HG03139 (cell line): ENCODE results near the gene SRPX2.

ENCODE experiments used
- ATAC-seq: cut with Tn5 transposase; IDR thresholded peaks from one replicate; pipeline ENCODE4 v1.9.1; 2021; ENCODE audit not compliant: unreplicated experiment

Gene SRPX2, protein sequence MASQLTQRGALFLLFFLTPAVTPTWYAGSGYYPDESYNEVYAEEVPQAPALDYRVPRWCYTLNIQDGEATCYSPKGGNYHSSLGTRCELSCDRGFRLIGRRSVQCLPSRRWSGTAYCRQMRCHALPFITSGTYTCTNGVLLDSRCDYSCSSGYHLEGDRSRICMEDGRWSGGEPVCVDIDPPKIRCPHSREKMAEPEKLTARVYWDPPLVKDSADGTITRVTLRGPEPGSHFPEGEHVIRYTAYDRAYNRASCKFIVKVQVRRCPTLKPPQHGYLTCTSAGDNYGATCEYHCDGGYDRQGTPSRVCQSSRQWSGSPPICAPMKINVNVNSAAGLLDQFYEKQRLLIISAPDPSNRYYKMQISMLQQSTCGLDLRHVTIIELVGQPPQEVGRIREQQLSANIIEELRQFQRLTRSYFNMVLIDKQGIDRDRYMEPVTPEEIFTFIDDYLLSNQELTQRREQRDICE

GRCh38 chrX:100643956-100644860, at the start of gene SRPX2:
Gene SRPX2 (plus strand): TSS chrX:100644199. CDS start chrX:100646323, 2,124 bp downstream.
- no peak for ATAC-seq

DNA sequence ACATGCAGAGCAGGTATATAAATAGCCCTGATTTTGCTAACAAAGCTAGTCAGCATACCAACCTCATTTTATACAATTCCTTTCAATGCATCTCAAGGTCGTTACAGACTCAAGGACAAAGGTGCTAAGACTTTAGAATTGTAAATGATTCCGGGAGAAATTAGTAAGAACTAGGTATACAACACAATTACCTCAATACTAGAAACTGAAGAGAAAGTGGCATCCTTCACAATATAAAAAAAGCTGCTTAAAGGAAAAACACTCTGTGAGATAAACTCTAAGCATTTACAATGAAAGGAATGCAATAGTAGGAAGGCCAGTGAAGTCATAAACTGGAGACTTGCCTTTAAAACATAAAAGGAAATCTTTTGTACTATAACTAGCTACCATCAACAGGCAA, 47.4 kb upstream of the SRPX2 start:
- no peak for ATAC-seq

DNA sequence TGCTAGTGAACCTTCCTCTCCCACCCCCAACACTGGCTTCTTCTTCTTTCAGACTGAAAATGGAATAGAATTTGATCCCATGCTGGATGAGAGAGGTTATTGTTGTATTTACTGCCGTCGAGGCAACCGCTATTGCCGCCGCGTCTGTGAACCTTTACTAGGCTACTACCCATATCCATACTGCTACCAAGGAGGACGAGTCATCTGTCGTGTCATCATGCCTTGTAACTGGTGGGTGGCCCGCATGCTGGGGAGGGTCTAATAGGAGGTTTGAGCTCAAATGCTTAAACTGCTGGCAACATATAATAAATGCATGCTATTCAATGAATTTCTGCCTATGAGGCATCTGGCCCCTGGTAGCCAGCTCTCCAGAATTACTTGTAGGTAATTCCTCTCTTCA, 44.5 kb upstream of the SRPX2 start:
- ATAC-seq: no peak

DNA sequence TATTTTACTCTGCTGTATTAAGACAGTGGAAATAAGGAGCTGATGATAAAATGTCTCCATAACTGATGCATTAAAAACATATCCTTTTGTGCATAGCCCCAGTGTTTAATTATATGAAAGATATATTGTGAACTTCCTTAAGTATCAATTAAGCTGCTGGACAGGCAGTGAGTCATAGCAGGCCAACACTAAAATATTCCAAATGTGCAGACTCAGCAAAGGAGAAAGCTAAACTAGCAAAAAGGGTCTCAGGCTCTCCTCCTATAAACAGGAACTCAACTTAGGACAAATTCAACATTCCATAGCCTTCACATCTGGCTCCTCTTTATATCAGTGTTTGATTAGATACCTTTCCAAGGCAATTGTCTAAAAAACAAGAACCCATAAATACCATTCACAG, 43.7 kb upstream of the SRPX2 start:
- ATAC-seq: no peak

DNA sequence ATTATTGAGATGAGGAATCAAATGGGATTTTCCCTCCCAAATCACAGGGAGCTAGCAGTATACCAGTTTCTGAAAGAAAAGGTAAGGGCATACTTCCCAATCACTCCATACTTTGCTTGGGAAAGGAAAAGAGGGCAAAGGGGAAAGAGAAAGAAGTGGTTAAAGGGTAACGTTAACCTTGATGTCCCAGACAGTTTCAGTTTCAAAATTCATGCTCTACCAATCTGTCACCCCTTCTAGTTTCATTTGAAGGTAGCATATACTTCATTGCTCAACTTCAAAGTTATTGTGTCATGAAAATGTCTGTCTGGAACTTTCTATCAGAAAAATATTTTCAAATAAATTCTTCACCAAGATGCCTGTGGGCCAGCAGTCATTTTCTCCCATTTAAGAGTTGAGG, 43.2 kb upstream of the SRPX2 start:
- peak; percentile 67 for ATAC-seq

- no peak for ATAC-seq
Measured at GRCh38 chrX:100606753-100607152, 37.2 kb upstream of the SRPX2 start.

- ATAC-seq: no peak
Measured at GRCh38 chrX:100609591-100609990, 34.4 kb upstream of the SRPX2 start.

DNA sequence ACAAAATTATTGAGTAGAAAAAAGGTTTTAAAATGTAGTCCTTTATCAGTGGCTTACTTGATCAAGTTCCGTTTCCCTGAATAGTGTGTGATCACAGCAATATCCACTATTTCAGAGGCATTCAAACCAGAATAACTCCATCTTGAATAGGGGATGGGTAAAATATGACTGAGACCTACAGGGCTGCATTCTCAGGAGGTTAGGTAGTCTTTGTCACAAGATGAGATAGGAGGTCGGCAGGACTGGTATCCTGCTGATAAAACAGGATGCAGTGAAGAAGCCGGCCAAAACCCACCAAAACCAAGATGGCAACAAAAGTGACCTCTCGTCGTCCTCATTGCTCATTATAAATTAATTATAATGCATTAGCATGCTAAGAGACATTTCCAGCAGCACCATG, 32.0 kb upstream of the SRPX2 start:
- ATAC-seq: no peak

DNA sequence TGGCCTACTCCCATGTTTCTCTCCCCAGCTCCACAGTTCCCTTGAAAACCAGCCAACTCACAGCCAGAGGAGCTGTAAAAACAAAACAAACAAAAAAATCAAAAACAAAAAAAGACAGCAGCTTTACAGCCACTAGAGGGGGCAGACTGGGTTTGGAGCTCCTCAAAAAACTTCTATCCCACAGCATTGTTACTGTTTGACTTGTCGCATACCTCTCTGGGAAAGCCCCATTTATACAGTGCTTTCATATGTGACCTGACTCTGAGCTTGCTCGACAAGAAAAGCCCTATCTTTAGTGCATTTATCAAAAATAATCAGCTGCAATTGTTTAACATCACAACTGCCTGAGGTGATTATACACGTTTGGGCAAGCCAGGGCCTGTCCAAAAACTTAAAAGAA, 29.0 kb upstream of the SRPX2 start:
- ATAC-seq: peak; percentile 94

- no peak for ATAC-seq
Measured at GRCh38 chrX:100623001-100623400, 21.0 kb upstream of the SRPX2 start.

GRCh38 chrX:100625985-100626491, 18.0 kb upstream of the SRPX2 start:
- peak; percentile 88 for ATAC-seq

DNA sequence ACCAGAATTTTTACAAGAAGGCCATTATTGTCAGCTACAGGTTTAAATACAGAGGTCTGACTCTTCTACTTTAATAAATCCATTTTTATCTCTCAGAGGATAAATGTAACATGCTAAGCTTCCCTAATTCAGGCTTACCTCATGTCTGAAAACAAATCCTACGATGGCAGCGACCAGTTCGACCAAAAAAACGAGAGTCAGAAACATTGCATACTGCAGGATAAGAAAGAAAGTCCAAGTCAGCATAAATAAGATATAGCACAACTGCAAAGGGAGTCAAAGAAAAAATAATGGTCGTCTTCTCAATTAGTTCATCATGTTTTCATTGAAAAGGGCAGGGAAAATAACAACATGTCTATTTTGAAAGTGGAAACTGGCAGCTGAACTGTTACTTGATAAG, 9.0 kb upstream of the SRPX2 start:
- no peak for ATAC-seq

DNA sequence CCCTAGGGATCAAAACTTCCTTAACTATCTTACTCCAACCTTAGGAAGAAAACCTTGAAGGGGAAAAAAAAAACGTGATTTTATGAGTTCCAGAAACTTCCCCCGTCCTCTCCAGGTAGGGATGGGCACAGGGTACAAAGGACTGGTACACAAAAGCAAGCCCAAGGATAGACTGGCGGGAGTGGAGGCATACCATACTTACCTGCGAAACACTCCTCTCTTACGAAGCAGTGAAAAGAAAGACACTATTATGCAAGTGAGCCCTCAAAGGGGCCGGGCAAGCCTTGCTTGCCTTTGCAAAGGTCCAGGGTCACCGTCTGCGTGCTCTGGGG, 8.0 kb upstream of the SRPX2 start:
- ATAC-seq: no peak

DNA sequence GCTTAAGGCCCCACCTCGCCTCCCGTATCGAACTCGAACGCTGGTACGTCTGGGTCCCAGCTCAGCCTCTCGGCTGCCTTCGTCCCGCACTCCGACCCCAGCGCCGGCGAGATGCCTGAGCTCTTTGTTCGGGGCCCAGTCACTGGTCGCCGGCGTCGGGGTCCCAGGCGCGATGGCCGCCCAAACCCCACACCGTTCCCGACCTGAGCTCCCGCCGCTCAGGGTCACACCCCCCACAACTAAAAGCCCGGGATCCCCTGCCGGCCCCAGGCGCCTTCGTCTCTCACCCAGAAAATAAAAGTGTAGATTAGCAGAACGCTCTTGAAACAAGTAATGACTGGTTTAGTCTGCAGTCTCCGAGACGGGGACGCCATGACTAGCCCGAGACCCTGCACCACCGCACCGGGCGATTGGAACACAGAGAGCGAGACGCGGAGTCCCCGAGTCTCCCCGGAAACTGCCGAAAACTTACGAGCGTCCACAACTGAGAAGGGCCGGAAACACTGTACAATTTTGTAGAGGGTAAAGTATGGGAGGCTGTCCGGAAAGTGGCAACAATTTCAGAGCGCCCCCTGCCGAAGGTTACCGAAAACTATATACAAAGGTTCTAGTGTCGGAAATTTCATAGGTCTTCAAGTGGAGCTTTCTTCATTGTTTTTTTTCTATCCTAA, 7.5 kb upstream of the SRPX2 start, which contains the start of gene TSPAN6:
TSPAN6 (minus strand) TSS at position 486 of the 671 bp plus-strand sequence; CDS start at position 374, 112 bp downstream.
- ATAC-seq: peak; percentile 98

GRCh38 chrX:100642290-100642689, 1.7 kb upstream of the SRPX2 start:
- no peak for ATAC-seq

DNA sequence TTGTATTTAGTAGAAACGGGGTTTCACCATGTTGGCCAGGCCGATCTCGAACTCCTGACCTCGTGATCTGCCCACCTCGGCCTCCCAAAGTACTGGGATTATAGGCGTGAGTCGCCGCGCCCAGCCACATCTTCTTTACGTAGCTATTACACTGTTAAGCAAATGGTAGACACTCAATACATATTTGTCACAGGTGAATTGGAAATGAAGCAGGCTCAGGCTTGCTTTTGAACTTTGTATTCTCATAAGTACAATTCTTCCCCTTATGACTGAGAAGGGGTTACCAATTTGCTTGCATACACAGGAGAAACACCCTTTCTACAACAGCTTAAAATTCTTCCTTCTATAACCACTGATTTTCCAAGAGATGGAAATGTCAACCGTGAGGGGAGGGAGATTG, 787 bp upstream of the SRPX2 start:
- no peak for ATAC-seq

DNA sequence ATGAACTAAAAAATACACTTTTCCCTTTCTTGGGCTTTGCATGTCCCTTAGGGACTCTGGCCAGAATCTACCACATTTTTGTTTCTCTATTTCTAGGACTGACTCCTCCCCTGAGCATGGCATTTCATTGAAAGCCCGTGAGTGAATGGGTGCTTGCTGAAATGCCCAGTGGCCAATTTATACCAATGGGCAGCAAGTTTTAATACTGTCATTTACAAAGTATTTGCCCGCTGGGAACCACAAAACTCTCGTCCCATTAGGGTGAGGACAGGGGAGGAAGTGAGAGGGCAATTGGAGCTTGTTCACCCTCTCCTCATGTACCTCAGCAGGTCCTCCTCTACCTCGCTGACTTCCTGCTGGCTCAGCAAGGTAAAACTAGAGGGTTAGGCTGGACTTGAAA, 1.1 kb downstream of the SRPX2 start:
- ATAC-seq: no peak

- ATAC-seq: no peak
Measured at GRCh38 chrX:100647095-100647494, 3.1 kb downstream of the SRPX2 start.

DNA sequence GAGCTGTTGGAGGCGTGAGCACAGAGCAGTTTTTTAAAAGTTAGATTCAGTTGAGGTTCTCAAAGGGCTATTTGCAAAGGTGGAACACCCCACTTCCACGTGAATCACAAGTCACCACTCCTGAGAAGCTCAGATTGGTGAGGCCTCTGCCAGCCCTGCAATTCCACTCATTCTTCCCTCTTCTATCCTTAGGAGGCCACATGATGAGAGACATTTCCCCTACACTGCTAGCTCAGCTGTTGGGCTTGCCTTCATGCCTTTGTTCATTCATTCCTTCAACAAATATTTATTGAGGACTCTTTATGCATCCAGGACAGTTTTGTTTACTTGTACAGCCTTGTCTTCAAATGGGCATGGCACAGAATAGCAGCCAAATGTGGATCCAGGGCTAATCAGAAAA, 3.7 kb downstream of the SRPX2 start:
- ATAC-seq: no peak

- ATAC-seq: no peak
Measured at GRCh38 chrX:100648458-100649417, 4.7 kb downstream of the SRPX2 start.
